ENCODE results near the gene TMC2. TPM values are rescaled to one million over a fixed set of nuclear protein-coding genes. Genes with fewer than 3 reads are reported as not detected.

TMC2 gene
- total and polyA plus RNA-seq, 2 of the 8 experiments (the other 6 are each of a cell fraction or from before 2014, with no cell fraction given) = not detected

GRCh38 chr20:2593756-2594155 lies 57.4 kb downstream of the TMC2 start:
- Histone ChIP-seq H3K18ac (ENCODE audit: extremely low read depth, low read length) (no peak overlapping the region), H3K4me2 (ENCODE audit: insufficient read depth in 1 of 2, low read depth in 2 of 2, low read length in 2 of 2) (no peak overlapping the region), H3K56ac (replicated peaks; ENCODE audit: insufficient read length, low read depth, low read length) (no peak overlapping the region), H3K79me1 (ENCODE audit: low read depth, low read length) (no peaks in the 10 kb centered on the region), H3K27me3 (replicated peaks in 1 of 4; ENCODE audit: control insufficient read depth in 3 of 4, extremely low read depth in 1 of 4, insufficient read depth in 3 of 4, low read length in 3 of 4) (no peaks in the 10 kb centered on the region), H2BK120ac (replicated peaks; ENCODE audit: low read depth, low read length) (no peak overlapping the region), H2BK20ac (ENCODE audit: low read length) (no peak overlapping the region), H2BK5ac (ENCODE audit: low read depth, low read length) (no peak overlapping the region), H3K14ac (ENCODE audit: insufficient read length) (no peak overlapping the region), H3K36me3 (ENCODE audit: control insufficient read depth in 2 of 4, insufficient read depth in 4 of 4, low read length in 3 of 4) (no peaks in the 10 kb centered on the region), H3K4me3 (ENCODE audit: extremely low read depth in 1 of 4, insufficient read depth in 2 of 4, low read depth in 3 of 4, low read length in 4 of 4) (no peak overlapping the region), H4K8ac (ENCODE audit: extremely low read depth, insufficient read depth, low read length) (no peak overlapping the region), H4K20me1 (replicated peaks in 1 of 2; ENCODE audit: control insufficient read depth in 1 of 2, insufficient read depth in 2 of 2, low read length in 2 of 2) (no peaks in the 10 kb centered on the region), H4K91ac (replicated peaks; ENCODE audit: insufficient read length, low read length) (no peak overlapping the region), H2AK5ac (ENCODE audit: low read depth, low read length) (no peak overlapping the region), H3K4me1 (replicated peaks in 1 of 4; ENCODE audit: control insufficient read depth in 3 of 4, insufficient read depth in 4 of 4, low read length in 3 of 4) (no peaks in the 10 kb centered on the region; a peak in 1 of 7 replicates), H3K23ac (ENCODE audit: insufficient read length) (no peak overlapping the region), H2BK15ac (ENCODE audit: low read length) (no peak overlapping the region), H3K9ac (replicated peaks in 1 of 4; ENCODE audit: extremely low read depth in 1 of 4, low read depth in 3 of 4, low read length in 3 of 4) (no peak overlapping the region), H4K5ac (ENCODE audit: insufficient read length, low read depth, low read length) (no peak overlapping the region), H3K4ac (replicated peaks; ENCODE audit: insufficient read length, low read depth, low read length) (no peak overlapping the region), H3K79me2 (ENCODE audit: control insufficient read depth in 1 of 2, insufficient read depth in 2 of 2, low read length in 2 of 2) (no peaks in the 10 kb centered on the region), H2BK12ac (ENCODE audit: low read depth, low read length) (no peak overlapping the region), H3K9me3 (ENCODE audit: insufficient read depth in 2 of 2, low read depth in 1 of 2, low read length in 1 of 2) (no peaks in the 10 kb centered on the region), H3K23me2 (ENCODE audit: low read depth, low read length) (no peaks in the 10 kb centered on the region), H3K27ac (ENCODE audit: low read depth, low read length) (no peak overlapping the region), H2AFZ (ENCODE audit: low read length) (no peak overlapping the region)
- CTCF ChIA-PET (ENCODE audit: partially characterized antibody) = no interaction called here
- WGBS, 2 experiments (ENCODE audit: extremely low coverage in 1 of 2, insufficient coverage in 1 of 2, insufficient read length in 1 of 2, insufficient replicate concordance in 2 of 2, low coverage in 1 of 2, low lambda C conversion rate in 2 of 2, missing lambda C conversion rate in 1 of 2) = 88% methylated on average over 1 of the region's 1 CpG; no CpG with 5 or more reads in 1 of the 2 experiments
- no peak for FAIRE-seq
- POLR2A ChIA-PET (ENCODE audit: partially characterized antibody) = no interaction called here
- DNase-seq (ENCODE audit: low read depth in 1 of 2, low spot score in 2 of 2) = no peak
- no peak for TF ChIP-seq RXRA (IDR thresholded peaks at IDR 0.05; ENCODE audit: insufficient read depth, low read depth, low read length)
- TF ChIP-seq SRF (IDR thresholded peaks at IDR 0.05; ENCODE audit: low read depth, low read length) = no peak
- no peak for TF ChIP-seq YY1 (IDR thresholded peaks at IDR 0.05; ENCODE audit: low read depth, low read length)
- no peak for TF ChIP-seq SIN3A (conservative IDR thresholded peaks at IDR 0.05 in 1 of 2, IDR thresholded peaks at IDR 0.05 in 1 of 2; ENCODE audit: low read depth in 1 of 2, low read length in 2 of 2)
- TF ChIP-seq EGR1 (IDR thresholded peaks at IDR 0.05; ENCODE audit: borderline replicate concordance, low read depth, low read length) = no peak
- no peak for TF ChIP-seq KDM4A (IDR thresholded peaks at IDR 0.05; ENCODE audit: low read depth, low read length, severe bottlenecking)
- no peak for TF ChIP-seq MAFK (IDR thresholded peaks at IDR 0.05; ENCODE audit: low read depth, low read length)
- TF ChIP-seq BRCA1 (IDR thresholded peaks at IDR 0.05; ENCODE audit: low read depth, low read length) = no peak
- no peak for TF ChIP-seq BACH1 (IDR thresholded peaks at IDR 0.05; ENCODE audit: low read length)
- no peak for TF ChIP-seq TAF1 (IDR thresholded peaks at IDR 0.05; ENCODE audit: low read depth, low read length)
- TF ChIP-seq HDAC2 (IDR thresholded peaks at IDR 0.05; ENCODE audit: borderline replicate concordance in 1 of 2, low read depth in 2 of 2, low read length in 2 of 2) = no peak
- TF ChIP-seq NANOG (IDR thresholded peaks at IDR 0.05; ENCODE audit: insufficient read depth, low read depth, low read length, poor library complexity, severe bottlenecking) = no peak
- TF ChIP-seq FOSL1 (IDR thresholded peaks at IDR 0.05; ENCODE audit: insufficient read depth, low read depth, low read length) = no peak
- TF ChIP-seq TAF7 (optimal IDR thresholded peaks at IDR 0.05; ENCODE audit: borderline replicate concordance, low read depth, low read length) = no peak

All from H1 (cell line).